ENCODE measurements around the gene TPPP2.

GRCh38 chr14:21041676-21042433 lies 11.8 kb downstream of the TPPP2 start, which contains the start of gene RNASE7:
- TF ChIP-seq CTCF (conservative IDR thresholded peaks at IDR 0.05; ENCODE audit: low read length) (no peak), EZH2phosphoT487 (IDR thresholded peaks at IDR 0.05; ENCODE audit: borderline replicate concordance, low read depth, low read length) (no peak)
